GM18868 (cell line): ENCODE data around the gene CEP170B.

Experiments used
- ATAC-seq: cut with Tn5 transposase; IDR thresholded peaks from one replicate; pipeline ENCODE4 v1.9.1; 2021; ENCODE audit warnings: mild to moderate bottlenecking, moderate library complexity; ENCODE audit not compliant: unreplicated experiment

Gene CEP170B

GRCh38 chr14:104866451-104867370 lies 1.6 kb downstream of the CEP170B start:
- ATAC-seq, result no peak

GRCh38 chr14:104867371-104868059 lies 2.4 kb downstream of the CEP170B start:
- ATAC-seq, result no peak

DNA sequence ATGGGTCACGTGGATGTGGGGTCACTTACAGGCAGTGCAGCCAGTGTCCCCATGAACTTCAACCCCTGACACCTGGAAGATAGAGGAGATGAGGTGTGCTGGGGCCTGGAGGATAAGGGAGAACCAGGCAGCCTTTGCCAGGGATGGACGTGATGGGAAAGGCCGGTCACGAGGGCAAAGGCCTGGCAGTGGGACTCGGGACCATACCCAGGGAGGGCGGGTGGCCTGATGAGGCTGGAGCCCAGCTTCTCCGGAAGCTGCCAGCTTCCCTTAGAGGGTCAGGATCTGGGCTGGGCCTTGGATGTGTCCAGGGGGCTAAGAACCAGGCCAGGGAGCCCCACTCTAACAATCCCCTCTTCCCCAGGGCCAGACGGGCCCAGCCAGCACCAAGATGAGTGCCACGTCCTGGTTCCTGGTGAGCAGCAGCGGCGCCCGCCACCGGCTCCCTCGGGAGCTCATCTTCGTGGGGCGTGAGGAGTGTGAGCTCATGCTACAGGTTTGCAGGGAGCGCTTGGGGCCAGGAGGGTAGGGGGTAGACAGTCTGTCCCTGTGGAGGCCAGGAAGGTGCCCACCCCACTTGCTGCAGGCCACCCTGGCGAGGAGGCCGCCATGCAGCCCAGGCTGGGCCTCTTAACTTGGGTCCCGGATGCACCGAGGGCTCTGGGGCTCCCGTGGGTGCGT lies 3.1 kb downstream of the CEP170B start:
- ATAC-seq, result no peak

DNA sequence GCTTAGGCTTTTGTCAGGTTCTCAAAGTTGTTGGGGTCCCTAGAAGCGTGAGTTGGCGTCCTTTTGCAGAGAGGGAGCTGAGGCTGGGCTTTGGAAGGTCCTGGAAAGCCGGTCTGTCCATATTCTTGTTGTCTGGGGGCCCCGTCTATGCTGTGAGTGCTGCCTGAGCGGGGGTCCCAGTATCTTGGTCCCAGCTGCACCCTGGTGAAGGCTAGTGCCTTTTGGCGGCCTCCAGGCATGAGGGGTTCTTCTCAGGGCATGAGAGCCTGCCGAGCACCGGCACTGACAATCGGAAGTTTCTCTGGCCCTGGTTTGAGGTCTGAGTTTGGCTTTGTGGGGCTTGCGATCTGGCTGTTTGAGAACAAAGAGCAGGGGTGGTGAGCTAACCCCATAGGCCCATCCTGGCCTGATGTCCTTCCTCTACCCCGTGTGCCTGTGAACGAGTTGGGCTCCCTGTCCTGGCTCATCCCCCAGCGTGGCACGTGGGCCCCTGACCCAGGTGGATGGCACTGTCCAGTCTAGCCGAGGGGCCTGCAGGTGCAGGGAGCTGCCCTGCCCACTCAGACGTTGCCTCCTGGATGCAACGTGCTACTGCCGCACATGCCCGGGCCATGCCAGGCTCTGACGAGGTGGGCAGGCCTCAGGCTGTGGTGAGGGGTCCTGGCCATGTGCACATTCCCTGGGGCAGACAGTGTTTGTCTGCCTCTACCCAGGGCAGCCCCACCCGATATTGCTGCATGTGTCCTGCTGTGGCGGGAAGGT lies 3.9 kb downstream of the CEP170B start:
- no peak for ATAC-seq

- no peak for ATAC-seq
Measured at GRCh38 chr14:104869669-104870367, 4.8 kb downstream of the CEP170B start.

DNA sequence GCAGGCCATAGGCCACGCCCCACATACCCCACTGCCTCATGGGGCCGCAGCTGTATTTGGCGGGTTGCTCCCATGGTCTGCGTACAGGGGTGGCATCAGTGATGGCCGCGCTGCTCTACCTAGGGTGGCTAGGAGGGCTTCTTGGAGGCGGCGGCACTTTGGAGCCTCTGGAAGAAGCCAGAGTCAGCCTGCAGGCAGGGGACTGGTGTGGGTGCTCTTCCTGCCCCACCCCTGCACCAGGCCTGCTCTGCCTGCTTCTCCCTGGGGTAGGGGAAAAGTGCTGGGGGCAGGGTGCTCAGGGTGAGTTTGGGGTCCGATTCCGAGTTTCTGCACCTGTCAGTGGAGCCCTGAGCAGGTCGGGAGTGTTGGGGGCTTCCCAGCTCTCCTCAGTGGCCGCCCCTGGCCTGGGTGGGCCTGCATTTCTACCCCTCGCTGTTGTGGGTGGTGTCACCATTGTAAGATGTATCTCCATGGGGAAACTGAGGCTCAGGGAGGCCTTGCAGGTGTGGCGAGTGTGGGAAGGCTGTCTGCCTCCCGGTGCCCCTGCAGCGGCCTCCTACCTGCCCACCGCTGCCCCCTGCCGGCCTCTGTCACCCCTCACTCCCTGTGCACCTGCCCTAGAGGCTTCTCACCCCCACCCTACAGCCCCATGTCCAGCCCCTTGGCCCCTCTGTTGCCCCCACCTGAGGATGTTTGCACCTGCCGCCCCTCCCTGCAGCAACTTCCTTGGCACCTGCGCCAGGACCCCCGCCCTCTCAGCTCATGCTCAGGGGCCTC lies 5.5 kb downstream of the CEP170B start:
- no peak for ATAC-seq

DNA sequence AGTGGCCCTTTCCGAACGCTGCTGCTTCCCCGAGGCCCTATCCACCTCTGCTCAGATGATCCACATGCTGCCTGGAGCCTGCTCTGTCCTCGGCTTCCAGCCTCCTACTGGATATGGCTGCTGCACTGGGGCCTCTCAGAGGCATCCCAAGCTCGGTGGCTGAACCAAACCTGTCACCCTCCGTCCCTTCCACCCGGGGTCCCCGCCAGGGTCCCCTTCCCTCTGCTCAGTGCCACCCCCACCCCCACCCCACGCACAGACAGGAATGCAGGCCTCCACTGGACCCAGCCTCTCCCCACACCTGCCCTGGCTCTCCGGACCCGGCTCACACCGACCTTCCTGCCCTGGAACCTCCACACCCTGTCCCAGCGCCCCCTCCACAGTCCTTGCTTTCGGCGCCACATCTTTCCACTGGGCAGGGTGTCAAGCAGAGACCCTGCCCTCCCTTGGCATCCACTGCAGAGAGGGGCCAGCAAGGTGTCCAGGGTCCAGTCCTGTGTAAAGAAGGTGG lies 6.1 kb downstream of the CEP170B start:
- ATAC-seq, result no peak

DNA sequence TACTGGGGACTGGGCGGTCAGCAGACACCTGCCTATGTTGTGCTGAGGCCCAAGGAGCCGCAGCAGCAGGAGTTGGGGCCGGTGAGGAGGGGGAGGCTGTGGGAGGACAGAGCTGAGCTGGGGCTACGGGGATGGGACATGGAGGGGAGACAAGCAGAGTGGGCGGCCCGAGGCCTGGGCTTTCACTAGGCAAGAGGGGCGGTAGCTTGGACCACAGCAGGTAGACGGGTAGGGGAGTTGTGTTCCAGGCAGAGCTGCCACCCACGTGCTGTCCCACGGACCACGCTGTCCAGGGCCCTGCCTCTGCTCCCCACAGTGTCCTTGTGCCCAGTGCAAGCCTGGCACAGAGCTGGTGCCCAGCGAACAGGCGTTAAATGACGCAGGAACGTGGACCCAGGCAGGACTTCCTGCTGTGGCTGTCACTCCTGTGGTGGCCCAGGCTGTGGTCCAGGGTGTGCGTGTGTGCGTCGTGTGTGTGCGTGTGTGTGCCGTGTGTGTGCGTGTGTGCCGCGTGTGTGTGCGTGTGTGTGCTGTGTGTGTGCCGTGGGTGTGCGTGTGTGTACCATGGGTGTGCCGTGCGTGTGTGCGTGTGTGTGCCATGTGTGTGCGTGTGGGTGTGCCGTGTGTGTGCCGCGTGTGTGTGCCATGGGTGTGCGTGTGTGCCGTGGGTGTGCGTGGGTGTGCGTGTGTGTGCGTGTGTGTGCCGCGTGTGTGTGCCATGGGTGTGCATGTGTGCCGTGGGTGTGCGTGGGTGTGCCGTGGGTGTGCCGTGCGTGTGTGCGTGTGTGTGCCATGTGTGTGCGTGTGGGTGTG lies 6.8 kb downstream of the CEP170B start:
- ATAC-seq, result no peak

DNA sequence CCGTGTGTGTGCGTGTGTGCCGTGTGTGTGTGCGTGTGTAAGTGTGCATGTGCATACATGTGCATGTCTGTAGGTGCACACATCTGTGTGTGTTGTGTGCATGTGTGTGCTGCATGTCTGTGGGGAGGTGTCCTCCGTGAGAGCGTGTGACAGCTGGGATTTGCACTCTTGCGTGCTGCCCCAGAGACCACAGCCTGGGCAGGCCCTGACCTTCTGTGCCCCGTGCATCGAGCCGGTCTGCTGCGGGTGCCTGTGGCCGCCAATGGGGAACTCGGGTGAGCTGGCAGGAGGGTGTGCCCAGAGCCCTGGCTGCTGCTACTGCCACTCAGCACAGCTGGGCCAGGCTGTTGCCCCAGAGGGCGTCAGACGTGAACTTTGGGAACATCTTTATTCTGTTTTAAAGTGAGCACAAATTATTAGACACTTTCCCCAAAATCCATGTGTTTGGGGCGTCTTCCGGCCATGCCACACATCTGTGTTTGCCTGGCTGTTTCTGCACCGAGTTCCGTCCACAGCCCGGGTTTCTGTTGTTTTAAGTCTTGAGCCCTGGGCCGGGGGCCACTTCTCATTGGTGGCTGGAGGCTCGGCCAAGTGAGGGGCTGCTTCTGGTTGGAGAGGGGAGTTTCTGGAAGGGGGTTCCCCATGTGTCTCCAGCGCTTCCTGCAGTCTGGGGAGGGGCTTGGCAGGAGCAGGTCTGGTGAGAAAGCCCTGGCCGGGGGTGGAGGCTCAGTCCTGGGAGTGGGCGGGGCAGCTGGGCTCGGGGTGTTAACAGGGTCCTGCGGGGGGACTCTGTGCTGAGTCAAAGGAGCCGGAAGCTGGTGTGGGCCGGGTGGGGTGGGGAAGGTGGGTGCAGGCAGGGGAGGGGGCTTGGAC lies 7.6 kb downstream of the CEP170B start:
- ATAC-seq, result no peak

- no peak for ATAC-seq
Measured at GRCh38 chr14:104873380-104874055, 8.4 kb downstream of the CEP170B start.

GRCh38 chr14:104874110-104874531 lies 9.1 kb downstream of the CEP170B start:
- ATAC-seq, result no peak

DNA sequence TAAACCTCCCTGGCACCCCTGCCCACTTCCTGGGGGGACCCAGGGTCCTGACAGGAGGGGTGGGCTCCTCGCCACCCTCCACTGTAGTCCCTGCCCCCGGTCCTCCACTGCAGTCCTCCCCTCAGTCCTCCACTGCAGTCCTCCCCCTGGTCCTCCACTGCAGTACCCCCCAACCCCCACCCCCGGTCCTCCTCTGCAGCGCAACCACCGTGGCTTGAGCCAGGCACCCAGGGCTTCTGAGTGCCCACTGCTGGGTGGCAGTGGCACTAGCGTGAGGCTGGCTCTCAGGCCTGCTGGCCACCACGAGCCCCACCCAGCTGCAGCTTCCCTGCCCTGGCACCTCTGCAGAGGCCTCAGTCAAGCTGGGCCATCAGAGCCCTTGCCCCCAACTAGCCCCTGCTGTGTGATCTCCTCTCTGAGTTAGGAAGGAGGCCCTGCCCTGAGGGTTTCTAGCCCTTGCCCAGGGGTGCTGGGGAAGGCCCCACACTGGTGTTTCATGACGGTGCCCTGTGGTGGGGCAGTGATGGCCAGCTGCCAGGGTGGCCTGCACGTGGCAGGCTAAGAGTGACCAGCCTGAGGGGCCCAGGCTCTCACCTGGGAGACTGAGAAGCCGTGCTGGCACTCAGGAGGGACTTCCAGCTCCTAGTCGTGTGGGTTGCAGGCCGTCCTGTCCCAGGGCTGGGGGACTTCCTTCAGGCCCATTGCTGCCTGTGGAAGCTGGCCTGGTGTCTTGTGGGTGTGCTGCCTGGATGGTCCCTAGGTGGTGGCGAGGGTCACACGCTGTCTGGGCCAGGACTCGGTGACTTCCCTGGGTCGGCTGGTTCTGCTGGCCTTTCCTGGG lies 9.7 kb downstream of the CEP170B start:
- no peak for ATAC-seq

DNA sequence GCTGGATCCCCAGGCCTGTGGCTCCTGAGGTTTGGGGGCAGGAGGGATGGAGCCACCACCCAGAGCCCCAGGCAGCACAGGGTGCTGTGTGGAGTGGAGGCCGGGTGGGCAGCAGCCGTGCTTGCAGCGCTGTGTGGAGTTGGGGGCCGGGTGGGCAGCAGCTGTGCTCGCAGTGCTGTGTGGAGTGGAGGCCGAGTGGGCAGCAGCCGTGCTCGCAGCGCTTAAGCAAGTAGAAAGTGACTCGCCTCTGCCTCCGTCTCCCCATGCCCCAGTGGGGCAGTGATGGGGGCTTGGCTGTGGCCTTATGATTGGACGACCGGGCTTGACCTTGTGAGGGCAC lies 10.3 kb downstream of the CEP170B start:
- no peak for ATAC-seq

- ATAC-seq, result no peak
Measured at GRCh38 chr14:104875811-104876210, 10.7 kb downstream of the CEP170B start.

DNA sequence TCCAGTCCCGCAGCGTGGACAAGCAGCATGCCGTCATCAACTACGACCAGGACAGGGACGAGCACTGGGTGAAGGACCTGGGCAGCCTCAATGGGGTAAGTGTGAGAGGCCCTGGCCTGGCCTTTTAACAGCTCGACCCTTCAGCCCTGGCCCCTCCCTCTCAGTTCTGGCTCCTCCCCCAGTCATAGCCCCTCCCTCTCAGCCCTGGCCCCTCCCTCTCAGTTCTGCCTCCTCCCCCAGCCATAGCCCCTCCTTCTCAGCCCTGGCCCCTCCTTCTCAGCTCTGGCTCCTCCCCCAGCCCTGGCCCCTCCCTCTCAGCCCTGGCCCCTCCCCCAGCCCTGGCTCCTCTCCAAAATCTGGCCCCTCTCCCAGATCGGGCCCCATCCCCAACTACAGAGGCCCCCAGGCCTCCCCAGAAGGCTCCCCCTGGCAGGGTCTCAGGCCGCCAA lies 11.2 kb downstream of the CEP170B start:
- ATAC-seq, result no peak
